Ishikawa (cell line): ENCODE measurements around the gene AFP.

Experiments
- CEBPB ChIP-seq: IDR thresholded peaks from 2 replicates; pipeline ENCODE4 v1.6.1; 2012
- CREB1 ChIP-seq: IDR thresholded peaks from 2 replicates; pipeline ENCODE4 v1.6.1; 2012; ENCODE audit warnings: low read depth
- EP300 ChIP-seq: IDR thresholded peaks from 2 replicates; pipeline ENCODE4 v1.6.1; 2012; ENCODE audit warnings: borderline replicate concordance
- RAD21 ChIP-seq: IDR thresholded peaks from 2 replicates; pipeline ENCODE4 v1.6.1; 2012; ENCODE audit warnings: low read depth
- TAF1 ChIP-seq: IDR thresholded peaks from 2 replicates; pipeline ENCODE4 v1.6.1; 2012; ENCODE audit warnings: low read depth, mild to moderate bottlenecking
- TCF12 ChIP-seq: IDR thresholded peaks from 2 replicates; pipeline ENCODE4 v1.6.1; 2012; ENCODE audit warnings: low read depth
- TEAD4 ChIP-seq: IDR thresholded peaks from 2 replicates; pipeline ENCODE4 v1.6.1; 2012
- ZBTB7A ChIP-seq: IDR thresholded peaks from 2 replicates; pipeline ENCODE4 v1.6.1; 2012; ENCODE audit warnings: low read depth
- TF ChIP-seq, protein P1 (sequence below): IDR thresholded peaks from 2 replicates; pipeline ENCODE4 v1.6.1; 2012; ENCODE audit warnings: low read depth, mild to moderate bottlenecking
- TF ChIP-seq, protein P2 (sequence below): IDR thresholded peaks from 2 replicates; pipeline ENCODE4 v1.6.1; 2012

DNA sequence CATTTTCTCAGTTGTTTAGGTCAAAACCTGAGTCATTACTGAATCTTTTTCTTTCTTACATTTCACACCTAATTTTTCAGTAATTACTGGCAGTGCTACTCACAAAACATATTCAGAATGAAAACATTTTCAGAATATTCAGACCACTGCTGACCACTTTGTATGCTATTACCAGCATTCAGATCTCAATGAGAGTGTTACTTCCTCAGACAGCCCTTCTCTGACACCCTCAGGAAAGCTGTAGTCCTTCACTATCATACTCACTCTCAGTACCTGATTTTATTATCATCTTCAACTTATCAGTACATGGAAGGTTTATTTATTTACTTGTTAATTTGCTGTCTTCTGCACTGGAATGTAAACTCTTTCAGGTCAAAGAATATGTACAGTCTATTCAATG is 44.2 kb upstream of the AFP start:
- no peak for TF ChIP-seq RAD21
- no peak for TF ChIP-seq ZBTB7A
- TF ChIP-seq, protein P1, sequence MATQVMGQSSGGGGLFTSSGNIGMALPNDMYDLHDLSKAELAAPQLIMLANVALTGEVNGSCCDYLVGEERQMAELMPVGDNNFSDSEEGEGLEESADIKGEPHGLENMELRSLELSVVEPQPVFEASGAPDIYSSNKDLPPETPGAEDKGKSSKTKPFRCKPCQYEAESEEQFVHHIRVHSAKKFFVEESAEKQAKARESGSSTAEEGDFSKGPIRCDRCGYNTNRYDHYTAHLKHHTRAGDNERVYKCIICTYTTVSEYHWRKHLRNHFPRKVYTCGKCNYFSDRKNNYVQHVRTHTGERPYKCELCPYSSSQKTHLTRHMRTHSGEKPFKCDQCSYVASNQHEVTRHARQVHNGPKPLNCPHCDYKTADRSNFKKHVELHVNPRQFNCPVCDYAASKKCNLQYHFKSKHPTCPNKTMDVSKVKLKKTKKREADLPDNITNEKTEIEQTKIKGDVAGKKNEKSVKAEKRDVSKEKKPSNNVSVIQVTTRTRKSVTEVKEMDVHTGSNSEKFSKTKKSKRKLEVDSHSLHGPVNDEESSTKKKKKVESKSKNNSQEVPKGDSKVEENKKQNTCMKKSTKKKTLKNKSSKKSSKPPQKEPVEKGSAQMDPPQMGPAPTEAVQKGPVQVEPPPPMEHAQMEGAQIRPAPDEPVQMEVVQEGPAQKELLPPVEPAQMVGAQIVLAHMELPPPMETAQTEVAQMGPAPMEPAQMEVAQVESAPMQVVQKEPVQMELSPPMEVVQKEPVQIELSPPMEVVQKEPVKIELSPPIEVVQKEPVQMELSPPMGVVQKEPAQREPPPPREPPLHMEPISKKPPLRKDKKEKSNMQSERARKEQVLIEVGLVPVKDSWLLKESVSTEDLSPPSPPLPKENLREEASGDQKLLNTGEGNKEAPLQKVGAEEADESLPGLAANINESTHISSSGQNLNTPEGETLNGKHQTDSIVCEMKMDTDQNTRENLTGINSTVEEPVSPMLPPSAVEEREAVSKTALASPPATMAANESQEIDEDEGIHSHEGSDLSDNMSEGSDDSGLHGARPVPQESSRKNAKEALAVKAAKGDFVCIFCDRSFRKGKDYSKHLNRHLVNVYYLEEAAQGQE, result no peak
- no peak for TF ChIP-seq TCF12
- TF ChIP-seq CREB1, result no peak
- TF ChIP-seq, protein P2, sequence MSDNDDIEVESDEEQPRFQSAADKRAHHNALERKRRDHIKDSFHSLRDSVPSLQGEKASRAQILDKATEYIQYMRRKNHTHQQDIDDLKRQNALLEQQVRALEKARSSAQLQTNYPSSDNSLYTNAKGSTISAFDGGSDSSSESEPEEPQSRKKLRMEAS, result no peak
- no peak for TF ChIP-seq CEBPB
- TF ChIP-seq EP300, result no peak
- no peak for TF ChIP-seq TEAD4
- no peak for TF ChIP-seq TAF1
